HG03575 (cell line): ENCODE results near the gene TLCD1.
"Not testable (repeated sequence)": the region's sequence is repeated elsewhere in the genome, so short reads cannot be mapped to it uniquely, and the experiment has no call there.

ENCODE experiments used
- ATAC-seq: cut with Tn5 transposase; IDR thresholded peaks from one replicate; pipeline ENCODE4 v1.9.1; 2021; ENCODE audit not compliant: unreplicated experiment, insufficient number of reproducible peaks, low FRiP score; ENCODE audit errors: extremely low read depth

TLCD1 gene

DNA sequence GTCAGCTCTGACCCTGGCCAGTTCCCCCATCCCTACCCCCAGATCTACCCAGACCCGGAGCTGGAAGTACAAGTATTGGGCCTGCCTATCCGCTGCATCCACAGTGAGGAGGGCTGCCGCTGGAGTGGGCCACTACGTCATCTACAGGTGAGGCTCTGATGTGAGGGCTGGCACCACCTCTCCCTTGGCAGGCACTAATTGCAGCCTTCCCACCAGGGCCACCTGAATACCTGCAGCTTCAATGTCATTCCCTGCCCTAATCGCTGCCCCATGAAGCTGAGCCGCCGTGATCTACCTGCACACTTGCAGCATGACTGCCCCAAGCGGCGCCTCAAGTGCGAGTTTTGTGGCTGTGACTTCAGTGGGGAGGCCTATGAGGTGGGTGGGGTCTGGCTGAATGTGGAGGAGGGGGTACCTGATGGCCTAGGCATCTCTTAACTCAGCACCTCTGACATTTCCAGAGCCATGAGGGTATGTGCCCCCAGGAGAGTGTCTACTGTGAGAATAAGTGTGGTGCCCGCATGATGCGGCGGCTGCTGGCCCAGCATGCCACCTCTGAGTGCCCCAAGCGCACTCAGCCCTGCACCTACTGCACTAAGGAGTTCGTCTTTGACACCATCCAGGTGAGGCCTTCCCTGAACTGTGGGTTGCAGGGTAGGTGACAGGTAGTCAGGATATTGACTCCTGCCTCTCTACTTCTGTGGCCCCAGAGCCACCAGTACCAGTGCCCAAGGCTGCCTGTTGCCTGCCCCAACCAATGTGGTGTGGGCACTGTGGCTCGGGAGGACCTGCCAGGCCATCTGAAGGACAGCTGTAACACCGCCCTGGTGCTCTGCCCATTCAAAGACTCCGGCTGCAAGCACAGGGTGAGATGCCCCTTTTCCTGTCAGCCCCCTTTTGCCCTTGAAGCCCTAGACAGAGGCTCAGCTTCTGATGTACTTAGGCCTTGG is 22.0 kb upstream of the TLCD1 start:
- no peak for ATAC-seq

GRCh38 chr17:28747051-28747691 is 21.1 kb upstream of the TLCD1 start:
- ATAC-seq = no peak

DNA sequence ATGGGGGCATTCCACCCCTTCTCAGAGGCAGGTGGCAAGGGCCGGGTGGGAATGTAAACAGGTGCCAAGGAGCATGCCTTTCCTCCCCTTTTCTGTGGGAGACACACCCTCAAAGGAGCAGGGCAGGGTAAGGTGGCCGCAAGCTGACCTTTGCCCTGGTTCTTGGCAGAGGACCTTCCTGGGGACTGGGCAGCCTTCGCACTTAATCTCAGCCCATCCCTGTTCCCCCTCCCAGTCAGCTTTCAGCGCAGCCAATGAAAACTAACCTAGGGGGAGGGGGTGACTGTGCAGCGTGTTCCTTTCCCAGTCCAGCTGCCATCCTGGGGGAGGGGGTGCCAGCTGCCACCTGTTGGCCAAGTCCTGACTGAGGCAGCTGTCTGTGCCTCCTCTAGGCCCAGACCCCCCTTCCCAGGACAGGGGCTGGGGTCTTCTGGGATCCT is 20.6 kb upstream of the TLCD1 start:
- ATAC-seq = no peak

- no peak for ATAC-seq
These were observed 19.9 kb upstream of the TLCD1 start for GRCh38 chr17:28745786-28746411.

DNA sequence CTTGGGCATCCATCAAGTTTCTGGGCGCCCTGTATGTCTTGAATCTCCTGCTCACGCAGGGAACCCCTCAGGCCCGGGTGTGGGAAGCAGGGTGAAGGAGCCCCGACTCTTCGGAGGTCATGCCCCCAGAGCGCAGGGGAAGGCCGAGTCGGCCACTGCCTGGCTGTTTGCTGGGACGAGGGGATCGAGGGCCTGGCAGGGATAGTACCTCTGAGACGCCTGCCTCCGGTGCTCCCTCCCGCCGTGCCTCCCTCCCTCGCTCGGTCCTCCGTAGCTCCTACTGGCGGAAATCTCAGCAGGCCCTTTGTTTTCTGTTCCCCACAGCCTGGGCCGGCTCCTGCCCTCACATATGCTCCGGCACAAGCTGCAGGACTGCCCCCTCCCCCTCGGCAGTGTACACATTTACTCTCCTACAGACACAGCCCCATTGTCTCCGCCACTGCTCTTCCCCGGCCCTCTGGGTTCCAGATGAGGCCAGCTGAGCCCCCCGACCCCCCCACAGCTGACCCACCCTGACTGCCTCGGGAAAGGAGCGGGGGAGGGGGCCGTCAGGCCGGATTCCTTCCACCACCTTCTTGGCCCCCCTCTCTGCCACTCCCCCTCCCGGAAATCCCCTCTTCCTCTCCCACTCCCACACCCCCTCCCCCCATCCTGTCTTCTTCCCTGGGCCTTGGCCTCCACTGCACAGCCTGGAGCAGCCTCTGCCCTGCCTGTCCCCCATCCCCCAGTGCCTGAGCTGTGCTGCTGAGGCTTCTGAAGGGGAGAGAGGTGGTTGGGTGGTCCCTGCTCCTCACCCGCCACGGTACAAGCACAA is 19.1 kb upstream of the TLCD1 start:
- ATAC-seq = no peak

DNA sequence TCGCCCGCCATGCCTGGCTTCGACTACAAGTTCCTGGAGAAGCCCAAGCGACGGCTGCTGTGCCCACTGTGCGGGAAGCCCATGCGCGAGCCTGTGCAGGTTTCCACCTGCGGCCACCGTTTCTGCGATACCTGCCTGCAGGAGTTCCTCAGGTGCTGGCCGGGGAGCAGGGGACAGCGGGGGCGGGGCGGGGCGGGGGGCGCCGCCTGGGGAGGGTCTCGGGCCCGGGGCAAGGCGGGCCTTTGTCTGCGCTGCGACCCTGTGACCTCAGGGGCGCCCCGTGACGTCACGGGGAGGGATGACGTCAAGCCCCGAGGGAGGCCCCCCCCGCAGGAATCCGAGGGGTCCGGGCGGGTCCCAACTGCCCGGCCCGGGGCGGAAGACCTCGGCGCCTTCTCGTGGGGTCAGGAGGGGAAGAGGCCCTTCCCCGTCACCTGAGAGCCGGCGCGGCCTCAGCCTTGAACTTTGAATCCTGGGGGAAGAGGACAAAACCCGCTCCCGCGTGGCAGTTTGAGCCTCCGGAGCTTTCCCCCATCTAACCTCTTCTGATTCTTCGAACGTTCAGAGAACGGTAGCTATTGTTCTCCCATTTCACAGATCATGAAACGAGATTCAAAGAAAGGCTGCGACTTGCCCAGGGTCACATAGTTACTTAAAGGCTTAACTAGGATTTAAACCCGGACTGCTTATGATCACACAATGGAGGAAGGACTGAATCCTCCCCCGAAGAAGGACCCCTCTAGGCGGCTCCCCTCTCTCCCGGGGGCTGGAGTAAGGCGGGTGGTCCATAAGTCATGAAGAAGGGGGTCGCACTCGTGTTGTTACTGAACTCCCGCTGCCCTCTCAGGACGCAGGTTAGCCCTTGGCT is 18.3 kb upstream of the TLCD1 start:
- ATAC-seq = no peak

- ATAC-seq = no peak
These were observed 17.4 kb upstream of the TLCD1 start, which contains the start of gene TRAF4 for GRCh38 chr17:28743243-28744103. Gene TRAF4, plus strand, starts transcription at chr17:28744011. Its CDS starts 102 bp downstream, at chr17:28744113.

DNA sequence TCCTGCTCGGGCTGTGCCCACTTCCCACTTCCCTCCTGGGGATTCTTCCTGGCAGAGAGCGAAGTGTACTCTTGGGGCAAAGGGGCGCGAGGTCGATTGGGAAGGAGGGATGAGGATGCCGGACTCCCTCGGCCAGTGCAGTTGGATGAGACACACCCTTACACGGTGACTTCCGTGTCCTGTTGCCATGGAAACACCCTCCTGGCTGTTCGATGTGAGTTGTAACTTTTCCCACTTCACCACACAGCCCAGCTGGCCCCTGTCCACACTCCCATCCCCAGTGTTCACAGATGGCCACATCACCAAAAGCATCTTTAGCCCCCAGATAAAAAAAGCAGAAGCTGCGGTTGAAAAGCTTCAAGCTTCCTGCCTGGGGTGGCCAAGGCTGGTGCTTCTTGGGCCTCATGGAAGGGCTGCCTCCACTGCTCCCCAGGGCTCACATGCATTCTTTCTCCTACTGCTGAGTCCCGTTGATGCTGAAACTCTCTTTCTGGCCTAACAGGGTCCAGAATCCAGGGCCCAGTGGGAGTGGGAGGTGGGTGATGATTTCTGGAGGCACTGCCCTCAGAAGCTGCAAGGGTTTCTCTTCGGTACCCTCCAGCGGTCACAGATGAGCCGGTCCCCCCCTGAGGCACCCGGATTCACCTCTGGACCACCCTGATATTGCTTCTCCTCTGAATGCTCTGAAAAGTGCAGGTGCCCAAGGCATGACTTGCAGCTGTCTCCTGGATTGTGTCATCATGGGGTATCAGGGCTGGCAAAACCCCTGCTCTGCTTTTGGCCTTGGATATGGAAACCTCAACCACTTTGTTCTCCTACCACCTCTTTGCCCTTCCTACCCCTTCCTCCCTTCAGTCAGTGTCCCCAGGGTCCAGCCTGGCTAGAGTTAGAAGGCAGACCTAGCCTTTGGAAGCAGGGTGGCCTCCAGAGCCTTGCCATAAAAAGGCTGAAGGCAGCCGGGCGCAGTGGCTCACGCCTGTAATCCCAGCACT is 15.6 kb upstream of the TLCD1 start:
- no peak for ATAC-seq

DNA sequence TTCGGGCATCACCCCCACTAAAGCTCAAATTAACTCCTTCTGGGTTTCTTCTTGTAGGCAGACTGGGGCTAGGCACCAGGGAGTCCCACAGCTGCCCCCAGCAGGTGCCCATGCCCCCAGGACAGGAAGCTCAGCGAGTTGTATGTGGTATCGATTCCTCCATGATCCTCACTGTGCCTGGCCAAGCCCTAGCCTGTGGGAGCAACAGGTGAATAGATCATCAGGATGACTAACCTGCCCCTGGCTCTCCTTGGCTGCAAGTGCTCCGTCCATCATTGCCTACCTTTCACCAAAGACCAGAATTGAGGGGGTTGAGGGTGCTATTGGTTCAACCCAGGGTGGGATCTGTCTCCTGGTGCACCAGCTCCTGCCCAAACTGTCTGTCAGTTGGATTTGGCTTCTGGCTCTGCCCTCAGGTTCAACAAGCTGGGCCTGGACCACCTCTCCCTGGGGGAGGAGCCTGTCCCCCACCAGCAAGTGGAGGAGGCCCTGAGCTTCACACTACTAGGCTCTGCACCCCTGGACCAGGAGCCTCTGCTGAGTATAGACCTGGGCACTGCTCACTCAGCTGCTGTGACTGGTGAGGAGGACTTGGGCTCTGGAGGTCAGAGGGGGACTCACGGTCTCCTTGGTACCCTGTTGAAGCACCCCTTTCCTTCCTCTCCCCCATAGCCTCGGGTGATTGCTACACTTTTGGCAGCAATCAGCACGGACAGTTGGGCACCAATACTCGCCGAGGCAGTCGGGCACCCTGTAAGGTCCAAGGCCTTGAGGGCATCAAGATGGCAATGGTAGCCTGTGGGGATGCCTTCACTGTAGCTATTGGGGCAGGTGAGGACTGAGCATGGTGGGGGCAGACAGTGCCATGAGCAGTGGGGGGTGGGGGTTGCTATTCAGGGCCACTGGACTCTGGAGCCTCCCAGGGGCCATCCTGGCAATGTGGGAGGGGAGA is 14.6 kb upstream of the TLCD1 start:
- ATAC-seq = no peak

GRCh38 chr17:28738680-28739384 is 12.8 kb upstream of the TLCD1 start:
- ATAC-seq = no peak

- no peak for ATAC-seq
These were observed 12.0 kb upstream of the TLCD1 start for GRCh38 chr17:28737770-28738679.

GRCh38 chr17:28737316-28737715 is 11.3 kb upstream of the TLCD1 start:
- no peak for ATAC-seq

- ATAC-seq = not testable (repeated sequence)
These were observed 10.1 kb upstream of the TLCD1 start for GRCh38 chr17:28735913-28736769.
